ENCODE results near the gene HIGD1C.

GRCh38 chr12:50961708-50962107 lies 9.4 kb downstream of the HIGD1C start:
- TF ChIP-seq CTCF (IDR thresholded peaks at IDR 0.05; ENCODE audit: insufficient read depth, low read length, poor library complexity, severe bottlenecking): no peak
- no peak for TF ChIP-seq EZH2phosphoT487 (conservative IDR thresholded peaks at IDR 0.05; ENCODE audit: low read length)

Measured in SU-DHL-6 (cell line).